Measurements from ENCODE around the gene DBNL. TPM values are rescaled to one million over a fixed set of nuclear protein-coding genes. Genes with fewer than 3 reads are reported as not detected.
A peak's percentile ranks its signal among the peaks of the same experiment; 100 is the strongest.

DBNL gene
- total RNA-seq, 2 donors from 2014 or later = 91.1 to 104 TPM

GRCh38 chr7:44060948-44061644 lies 16.6 kb downstream of the DBNL start:
- Mint-ChIP-seq H3K27me3 (no peaks in the 10 kb centered on the region), H3K36me3 (ENCODE audit: low read depth) (peaks cover 2% of the 10 kb centered on the region), H3K27ac (peak overlapping the region; percentile 65), H3K4me1 (peaks cover 9% of the 10 kb centered on the region), H3K4me3 (no peak overlapping the region)
- DNase-seq (peak in 1 of 3 donors; percentile 4), ATAC-seq (no peak)
- no peaks in the 10 kb centered on the region for H3K9me3 ChIP-seq (ENCODE audit: control insufficient read depth, low read length, poor library complexity, severe bottlenecking)

- Mint-ChIP-seq H3K27me3 (no peaks in the 10 kb centered on the region), H3K4me1 (peaks cover 11% of the 10 kb centered on the region), H3K36me3 (ENCODE audit: low read depth) (peaks cover 2% of the 10 kb centered on the region), H3K4me3 (no peak overlapping the region), H3K27ac (peak overlapping the region; percentile 65)
- ATAC-seq = no peak
- H3K9me3 ChIP-seq (ENCODE audit: control insufficient read depth, low read length, poor library complexity, severe bottlenecking) = no peaks in the 10 kb centered on the region
- no peak for DNase-seq
These were observed 17.2 kb downstream of the DBNL start for GRCh38 chr7:44061645-44062179.

GRCh38 chr7:44062180-44062902 lies 17.8 kb downstream of the DBNL start:
- peaks cover 11% of the 10 kb centered on the region for H3K4me1 Mint-ChIP-seq
- no peak overlapping the region for H3K27ac Mint-ChIP-seq
- peaks cover 2% of the 10 kb centered on the region for H3K36me3 Mint-ChIP-seq (ENCODE audit: low read depth)
- no peaks in the 10 kb centered on the region for H3K9me3 ChIP-seq (ENCODE audit: control insufficient read depth, low read length, poor library complexity, severe bottlenecking)
- DNase-seq = no peak
- H3K27me3 Mint-ChIP-seq = no peaks in the 10 kb centered on the region
- H3K4me3 Mint-ChIP-seq = no peak overlapping the region
- no peak for ATAC-seq

- Mint-ChIP-seq H3K27ac (no peak overlapping the region), H3K4me1 (peaks cover 9% of the 10 kb centered on the region), H3K27me3 (no peaks in the 10 kb centered on the region), H3K4me3 (no peak overlapping the region), H3K36me3 (ENCODE audit: low read depth) (peaks cover 2% of the 10 kb centered on the region)
- H3K9me3 ChIP-seq (ENCODE audit: control insufficient read depth, low read length, poor library complexity, severe bottlenecking) = no peaks in the 10 kb centered on the region
- ATAC-seq = no peak
- no peak for DNase-seq
These were observed 18.4 kb downstream of the DBNL start for GRCh38 chr7:44062903-44063295.

GRCh38 chr7:44063547-44063893 lies 19.0 kb downstream of the DBNL start:
- peaks cover 8% of the 10 kb centered on the region for H3K4me1 Mint-ChIP-seq
- no peaks in the 10 kb centered on the region for H3K9me3 ChIP-seq (ENCODE audit: control insufficient read depth, low read length, poor library complexity, severe bottlenecking)

GRCh38 chr7:44063894-44064651 lies 19.6 kb downstream of the DBNL start:
- H3K4me1 Mint-ChIP-seq = peaks cover 8% of the 10 kb centered on the region
- peak overlapping the region; percentile 19 for H3K4me3 Mint-ChIP-seq
- ATAC-seq (peak; percentile 4), DNase-seq (no peak)
- H3K27ac Mint-ChIP-seq = no peak overlapping the region
- no peaks in the 10 kb centered on the region for H3K27me3 Mint-ChIP-seq
- H3K9me3 ChIP-seq (ENCODE audit: control insufficient read depth, low read length, poor library complexity, severe bottlenecking) = no peaks in the 10 kb centered on the region
- H3K36me3 Mint-ChIP-seq (ENCODE audit: low read depth) = peaks cover 2% of the 10 kb centered on the region

More at GRCh38 chr7:44063547-44063893, 19.0 kb downstream of the DBNL start:
- DNase-seq (peak in 1 of 3 donors; percentile 1), ATAC-seq (no peak)
- no peak overlapping the region for H3K27ac Mint-ChIP-seq
- H3K4me3 Mint-ChIP-seq = no peak overlapping the region
- H3K27me3 Mint-ChIP-seq = no peaks in the 10 kb centered on the region
- peaks cover 2% of the 10 kb centered on the region for H3K36me3 Mint-ChIP-seq (ENCODE audit: low read depth)

- peaks cover 3% of the 10 kb centered on the region for H3K36me3 Mint-ChIP-seq (ENCODE audit: low read depth)
- H3K27ac Mint-ChIP-seq = peak overlapping the region; percentile 54
- peak overlapping the region; percentile 36 for H3K4me3 Mint-ChIP-seq
- ATAC-seq = peak; percentile 41
- H3K27me3 Mint-ChIP-seq = no peaks in the 10 kb centered on the region
- no peak for DNase-seq
- H3K4me1 Mint-ChIP-seq = peaks cover 10% of the 10 kb centered on the region
- no peaks in the 10 kb centered on the region for H3K9me3 ChIP-seq (ENCODE audit: control insufficient read depth, low read length, poor library complexity, severe bottlenecking)
These were observed 20.4 kb downstream of the DBNL start for GRCh38 chr7:44064791-44065430.

GRCh38 chr7:44065431-44066110 lies 21.1 kb downstream of the DBNL start, which contains the start of gene PGAM2:
Gene PGAM2 (minus strand): TSS chr7:44065567. CDS start chr7:44065529, 38 bp downstream.
- H3K27me3 Mint-ChIP-seq = no peaks in the 10 kb centered on the region
- H3K4me3 Mint-ChIP-seq = peak within 1 kb of the TSS; percentile 36
- peaks cover 10% of the 10 kb centered on the region for H3K4me1 Mint-ChIP-seq
- no peaks in the 10 kb centered on the region for H3K9me3 ChIP-seq (ENCODE audit: control insufficient read depth, low read length, poor library complexity, severe bottlenecking)
- H3K27ac Mint-ChIP-seq = peak within 1 kb of the TSS; percentile 54
- ATAC-seq = peak; percentile 57
- H3K36me3 Mint-ChIP-seq (ENCODE audit: low read depth) = peaks cover 2% of the 10 kb centered on the region
- no peak for DNase-seq

GRCh38 chr7:44066111-44066460 lies 21.6 kb downstream of the DBNL start:
- DNase-seq = no peak
- peak; percentile 21 for ATAC-seq
- Mint-ChIP-seq H3K27me3 (no peaks in the 10 kb centered on the region), H3K36me3 (ENCODE audit: low read depth) (peaks cover 2% of the 10 kb centered on the region), H3K4me1 (peaks cover 10% of the 10 kb centered on the region), H3K27ac (peak overlapping the region; percentile 54), H3K4me3 (no peak overlapping the region)
- H3K9me3 ChIP-seq (ENCODE audit: control insufficient read depth, low read length, poor library complexity, severe bottlenecking) = no peaks in the 10 kb centered on the region

- Mint-ChIP-seq H3K27ac (peak overlapping the region; percentile 62), H3K4me1 (peaks cover 12% of the 10 kb centered on the region), H3K4me3 (no peak overlapping the region), H3K36me3 (ENCODE audit: low read depth) (peaks cover 2% of the 10 kb centered on the region), H3K27me3 (no peaks in the 10 kb centered on the region)
- DNase-seq (no peak), ATAC-seq (no peak)
- H3K9me3 ChIP-seq (ENCODE audit: control insufficient read depth, low read length, poor library complexity, severe bottlenecking) = no peaks in the 10 kb centered on the region
These were observed 22.1 kb downstream of the DBNL start for GRCh38 chr7:44066494-44067063.

- ATAC-seq (no peak), DNase-seq (no peak)
- H3K27ac Mint-ChIP-seq = peak overlapping the region; percentile 62
- no peaks in the 10 kb centered on the region for H3K27me3 Mint-ChIP-seq
- H3K36me3 Mint-ChIP-seq (ENCODE audit: low read depth) = peaks cover 2% of the 10 kb centered on the region
- peaks cover 14% of the 10 kb centered on the region for H3K4me1 Mint-ChIP-seq
- no peaks in the 10 kb centered on the region for H3K9me3 ChIP-seq (ENCODE audit: control insufficient read depth, low read length, poor library complexity, severe bottlenecking)
- no peak overlapping the region for H3K4me3 Mint-ChIP-seq
These were observed 22.8 kb downstream of the DBNL start for GRCh38 chr7:44067064-44067951.

All from T-helper 17 cell (primary cell).